HG02588 (cell line): ENCODE results near the gene GAA.
A peak's percentile ranks its signal among the peaks of the same experiment; 100 is the strongest.
"Not testable (repeated sequence)": the region's sequence is repeated elsewhere in the genome, so short reads cannot be mapped to it uniquely, and the experiment has no call there.

Experiments
- ATAC-seq: cut with Tn5 transposase; IDR thresholded peaks from one replicate; pipeline ENCODE4 v1.9.1; 2021; ENCODE audit warnings: mild to moderate bottlenecking, moderate library complexity; ENCODE audit not compliant: unreplicated experiment

The GAA gene

GRCh38 chr17:80142929-80143328, 41.5 kb downstream of the GAA start:
- no peak for ATAC-seq

- ATAC-seq, result no peak
Observed at GRCh38 chr17:80145076-80146075, 44.0 kb downstream of the GAA start.

- ATAC-seq, result peak; percentile 19
Observed at GRCh38 chr17:80146121-80147034, 45.0 kb downstream of the GAA start.

- peak; percentile 81 for ATAC-seq
Observed at GRCh38 chr17:80147035-80147822, 45.8 kb downstream of the GAA start, which contains the start of gene EIF4A3. Gene EIF4A3 (minus strand): TSS chr17:80147128. CDS start chr17:80146961, 167 bp downstream.

- ATAC-seq, result no peak
Observed at GRCh38 chr17:80151333-80151732, 50.0 kb downstream of the GAA start.

GRCh38 chr17:80152081-80152702, 50.8 kb downstream of the GAA start:
- ATAC-seq, result no peak

- peak; percentile 54 for ATAC-seq
Observed at GRCh38 chr17:80153004-80153403, 51.6 kb downstream of the GAA start.

- no peak for ATAC-seq
Observed at GRCh38 chr17:80154166-80154565, 52.8 kb downstream of the GAA start.

- ATAC-seq, result not testable (repeated sequence)
Observed at GRCh38 chr17:80155600-80155999, 54.2 kb downstream of the GAA start.

GRCh38 chr17:80158846-80159245, 57.5 kb downstream of the GAA start:
- ATAC-seq, result no peak

GRCh38 chr17:80160536-80160935, 59.2 kb downstream of the GAA start:
- ATAC-seq, result no peak

- no peak for ATAC-seq
Observed at GRCh38 chr17:80163336-80163735, 62.0 kb downstream of the GAA start.

GRCh38 chr17:80164185-80164584, 62.8 kb downstream of the GAA start:
- ATAC-seq, result no peak

- no peak for ATAC-seq
Observed at GRCh38 chr17:80166446-80166845, 65.1 kb downstream of the GAA start.

- no peak for ATAC-seq
Observed at GRCh38 chr17:80168371-80168770, 67.0 kb downstream of the GAA start.

GRCh38 chr17:80169107-80169506, 67.7 kb downstream of the GAA start:
- no peak for ATAC-seq
